Stimulated activated naive CD8-positive, alpha-beta T cell treated with anti-CD3 and anti-CD28 coated beads, Interleukin-15, amount 100 ng/mL, for 72 hours (primary cell): ENCODE data around the gene C1QTNF5.

Experiments
- ATAC-seq: fragments of 150-1000 bp; cut with Tn5 transposase; 2 replicates; pipeline ENCODE4 v1.10.0; 2021; ENCODE audit warnings: mild to moderate bottlenecking, moderate library complexity
- DNase-seq, 2 donors: peaks; one replicate each; pipeline ENCODE4 v3.0.0; 2021 to 2022
- H3K27ac Mint-ChIP-seq, 2 donors: one replicate each; pipeline ENCODE4 v1.8.0; 2022; ENCODE audit warnings: mild to moderate bottlenecking in 2 of 2, mixed read lengths in 2 of 2, moderate library complexity in 2 of 2
- H3K27me3 Mint-ChIP-seq: one replicate; pipeline ENCODE4 v1.8.0; 2022; ENCODE audit warnings: mixed read lengths
- H3K4me1 Mint-ChIP-seq: one replicate; pipeline ENCODE4 v1.8.0; 2022; ENCODE audit warnings: mild to moderate bottlenecking, mixed read lengths
- H3K4me3 Mint-ChIP-seq, 2 donors: one replicate each; pipeline ENCODE4 v1.8.0; 2022; ENCODE audit warnings: mild to moderate bottlenecking in 2 of 2, mixed read lengths in 2 of 2, moderate library complexity in 1 of 2
- H3K9me3 Mint-ChIP-seq, 2 donors: one replicate each; pipeline ENCODE4 v1.8.0; 2022; ENCODE audit warnings: mixed read lengths in 2 of 2

Gene C1QTNF5

DNA sequence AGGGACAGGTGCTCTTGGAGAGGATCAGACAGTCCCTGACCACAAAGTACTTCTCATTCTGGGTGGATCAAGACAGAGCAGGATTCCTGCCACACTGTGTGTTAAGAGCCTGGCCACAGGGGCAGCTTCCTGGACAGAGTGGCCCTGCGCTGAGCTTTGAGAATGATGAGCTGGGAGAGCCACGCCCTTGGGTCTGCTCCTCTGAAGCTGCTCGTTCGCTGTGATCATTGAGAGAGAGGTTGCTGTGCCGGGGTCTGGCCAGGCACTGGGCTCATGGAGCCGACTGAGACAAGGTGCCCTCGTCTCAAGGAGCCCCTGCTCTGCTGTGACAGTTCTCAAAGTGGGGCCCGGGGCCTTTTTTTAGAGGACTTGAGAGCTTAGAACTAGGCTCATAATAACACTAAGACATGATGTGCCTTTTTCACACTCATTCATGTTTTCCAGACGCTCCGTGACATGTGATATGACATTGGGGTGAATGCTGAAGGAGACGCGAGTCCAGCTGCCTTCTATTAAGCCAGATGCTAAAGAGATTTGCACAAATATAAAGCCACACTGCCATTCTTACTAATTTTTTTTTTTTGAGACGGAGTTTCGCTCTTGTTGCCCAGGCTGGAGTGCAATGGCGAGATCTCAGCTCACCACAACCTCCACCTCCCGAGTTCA lies 7.4 kb upstream of the C1QTNF5 start:
- no peak overlapping the region for H3K27ac Mint-ChIP-seq
- peaks cover 7% of the 10 kb centered on the region for H3K4me1 Mint-ChIP-seq
- H3K4me3 Mint-ChIP-seq = no peak overlapping the region
- no peak for ATAC-seq
- H3K27me3 Mint-ChIP-seq = peaks cover 68% of the 10 kb centered on the region
- DNase-seq = no peak
- H3K9me3 Mint-ChIP-seq = no peaks in the 10 kb centered on the region

DNA sequence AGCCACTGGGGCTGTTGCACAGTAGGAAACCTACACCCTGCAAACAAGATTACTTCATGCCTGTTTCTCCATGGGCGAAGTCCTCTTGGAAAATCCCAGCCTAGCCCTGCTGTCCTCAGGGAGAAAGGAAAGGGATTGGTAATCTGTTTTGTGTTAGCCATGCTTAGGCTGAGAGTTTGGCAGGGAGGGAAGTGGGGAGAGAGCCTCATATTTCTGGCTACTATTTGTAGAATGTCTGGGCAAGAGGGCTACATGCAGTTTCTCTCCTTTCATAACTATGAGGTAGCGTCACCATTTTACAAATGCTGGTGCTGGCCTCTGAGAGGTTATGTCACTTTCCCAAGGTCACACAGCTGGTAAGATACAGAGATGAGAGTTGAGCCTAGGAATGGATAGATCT lies 6.6 kb upstream of the C1QTNF5 start:
- Mint-ChIP-seq H3K9me3 (no peaks in the 10 kb centered on the region), H3K4me3 (no peak overlapping the region), H3K4me1 (peaks cover 7% of the 10 kb centered on the region), H3K27me3 (peaks cover 68% of the 10 kb centered on the region), H3K27ac (no peak overlapping the region)
- DNase-seq (no peak), ATAC-seq (no peak)

- H3K4me3 Mint-ChIP-seq = no peak within 1 kb of the TSS
- ATAC-seq (no peak), DNase-seq (no peak)
- H3K9me3 Mint-ChIP-seq = no peaks in the 10 kb centered on the region
- peaks cover 68% of the 10 kb centered on the region for H3K27me3 Mint-ChIP-seq
- H3K27ac Mint-ChIP-seq = no peak within 1 kb of the TSS
- peaks cover 10% of the 10 kb centered on the region for H3K4me1 Mint-ChIP-seq
Measured at GRCh38 chr11:119346605-119347004, 5.9 kb upstream of the C1QTNF5 start, which contains the start of gene MFRP. Gene MFRP (minus strand): TSS chr11:119346705. CDS start chr11:119346513, 192 bp downstream.

GRCh38 chr11:119345685-119346084 lies 5.0 kb upstream of the C1QTNF5 start:
- no peak overlapping the region for H3K27ac Mint-ChIP-seq
- peaks cover 68% of the 10 kb centered on the region for H3K27me3 Mint-ChIP-seq
- ATAC-seq (no peak), DNase-seq (no peak)
- no peaks in the 10 kb centered on the region for H3K9me3 Mint-ChIP-seq
- H3K4me3 Mint-ChIP-seq = no peak overlapping the region
- peaks cover 19% of the 10 kb centered on the region for H3K4me1 Mint-ChIP-seq

GRCh38 chr11:119344291-119345010 lies 3.8 kb upstream of the C1QTNF5 start:
- no peak for DNase-seq
- Mint-ChIP-seq H3K9me3 (no peaks in the 10 kb centered on the region), H3K4me1 (peaks cover 15% of the 10 kb centered on the region), H3K27ac (no peak overlapping the region), H3K27me3 (peaks cover 74% of the 10 kb centered on the region), H3K4me3 (no peak overlapping the region)
- no peak for ATAC-seq

GRCh38 chr11:119343726-119344125 lies 3.0 kb upstream of the C1QTNF5 start:
- H3K4me1 Mint-ChIP-seq = peaks cover 22% of the 10 kb centered on the region
- H3K27ac Mint-ChIP-seq = no peak overlapping the region
- peaks cover 81% of the 10 kb centered on the region for H3K27me3 Mint-ChIP-seq
- H3K9me3 Mint-ChIP-seq = no peaks in the 10 kb centered on the region
- no peak overlapping the region for H3K4me3 Mint-ChIP-seq
- DNase-seq = no peak
- ATAC-seq = no peak

DNA sequence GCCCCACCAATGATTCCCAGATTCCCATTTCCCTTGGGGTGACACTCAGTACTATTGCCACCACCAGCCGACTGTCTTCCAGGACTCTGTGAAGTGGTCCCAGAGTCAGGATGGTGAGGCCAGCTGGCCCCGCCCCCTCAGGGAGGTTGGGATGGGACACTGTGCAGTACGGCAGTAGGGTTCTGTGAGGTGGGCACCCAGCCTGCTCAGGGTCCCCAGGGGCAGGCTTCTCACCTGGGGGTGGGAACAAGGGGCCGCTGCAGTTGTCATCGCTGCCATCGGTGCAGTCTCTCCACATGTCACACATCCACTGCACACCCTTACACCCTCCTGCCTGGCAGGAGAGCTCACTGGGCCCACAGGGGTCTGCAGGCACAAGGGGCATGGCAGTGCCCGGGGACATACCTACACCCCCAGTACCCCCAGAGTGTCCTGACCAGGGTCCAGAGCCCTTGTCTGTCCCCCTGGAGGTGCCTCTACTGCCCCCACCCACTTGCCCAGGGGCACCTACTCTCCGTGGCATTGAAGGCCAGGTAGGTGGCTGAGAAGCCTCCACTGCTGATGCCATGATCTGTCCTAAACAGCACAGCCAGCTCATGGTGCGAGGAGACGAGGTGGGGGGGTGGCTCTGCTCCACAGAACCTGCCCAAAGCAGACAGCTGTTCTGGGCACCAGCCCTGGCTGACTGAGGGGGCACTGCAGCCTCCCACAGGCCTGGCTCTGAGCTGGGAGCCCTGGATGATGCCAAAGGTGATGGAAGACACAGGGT lies 1.9 kb upstream of the C1QTNF5 start:
- ATAC-seq = no peak
- no peaks in the 10 kb centered on the region for H3K9me3 Mint-ChIP-seq
- peaks cover 83% of the 10 kb centered on the region for H3K27me3 Mint-ChIP-seq
- H3K4me3 Mint-ChIP-seq = no peak overlapping the region
- peaks cover 34% of the 10 kb centered on the region for H3K4me1 Mint-ChIP-seq
- no peak for DNase-seq
- no peak overlapping the region for H3K27ac Mint-ChIP-seq

DNA sequence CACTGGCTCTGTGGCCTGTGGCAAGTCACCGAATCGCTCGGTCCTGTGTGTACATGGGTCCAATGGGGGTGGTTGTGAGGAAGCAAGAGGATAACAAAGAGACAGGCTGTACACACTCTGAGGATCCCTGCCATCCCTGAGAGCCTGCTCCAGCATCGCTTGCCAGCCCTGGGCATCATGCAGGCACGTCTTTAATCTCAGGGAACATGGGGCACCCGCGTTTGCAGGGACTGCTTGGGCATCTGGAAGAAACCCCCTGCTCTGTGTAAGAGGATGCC lies 1.3 kb upstream of the C1QTNF5 start:
- no peak overlapping the region for H3K4me3 Mint-ChIP-seq
- H3K27ac Mint-ChIP-seq = peak overlapping the region in 1 of 2 donors; percentile 71
- H3K27me3 Mint-ChIP-seq = peaks cover 77% of the 10 kb centered on the region
- peaks cover 40% of the 10 kb centered on the region for H3K4me1 Mint-ChIP-seq
- ATAC-seq = no peak
- H3K9me3 Mint-ChIP-seq = no peaks in the 10 kb centered on the region
- no peak for DNase-seq

DNA sequence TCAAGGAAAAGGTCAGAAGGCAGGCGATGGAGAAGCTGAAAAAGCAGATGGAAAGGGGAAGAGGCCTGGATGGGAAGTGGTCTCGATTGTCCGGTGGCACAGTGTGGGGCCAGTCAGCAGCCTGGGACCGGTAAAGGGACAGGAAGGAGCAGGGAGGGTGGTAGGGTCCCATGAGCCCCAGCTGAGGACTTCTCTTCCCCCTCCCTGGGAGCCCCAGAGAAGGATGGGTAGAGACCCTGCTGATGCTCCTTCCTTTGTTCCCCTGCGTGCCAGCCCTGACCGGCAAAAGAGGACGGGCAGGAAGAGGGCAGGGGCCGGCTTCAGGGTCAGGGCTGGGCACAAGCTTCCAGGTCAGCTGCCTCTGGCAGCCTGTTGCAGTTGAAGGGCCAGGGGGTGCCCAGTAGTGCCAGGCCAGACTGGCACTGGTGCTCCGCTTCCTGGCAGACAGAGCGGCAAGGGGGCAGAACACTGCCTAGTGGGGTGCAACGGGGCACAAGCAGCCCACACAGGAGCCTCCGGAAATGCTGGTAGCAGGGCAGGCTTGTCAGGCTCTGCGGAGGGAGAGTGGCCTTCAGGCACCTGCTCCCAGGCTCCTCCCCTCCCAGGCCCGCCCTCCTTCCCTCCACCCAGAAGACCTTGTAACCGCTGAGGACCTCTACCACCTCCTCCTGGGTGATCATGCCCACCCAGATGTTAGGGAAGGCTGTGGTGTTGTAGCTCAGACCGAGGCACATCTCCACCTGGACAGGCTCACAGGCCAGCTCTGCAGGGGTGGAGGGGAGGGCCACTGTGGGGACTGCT lies 739 bp upstream of the C1QTNF5 start:
- H3K9me3 Mint-ChIP-seq = no peaks in the 10 kb centered on the region
- no peak overlapping the region for H3K4me3 Mint-ChIP-seq
- DNase-seq (no peak), ATAC-seq (no peak)
- H3K27me3 Mint-ChIP-seq = peaks cover 72% of the 10 kb centered on the region
- peak overlapping the region in 1 of 2 donors; percentile 71 for H3K27ac Mint-ChIP-seq
- peaks cover 45% of the 10 kb centered on the region for H3K4me1 Mint-ChIP-seq

GRCh38 chr11:119339589-119340334 lies 921 bp downstream of the C1QTNF5 start:
- no peak for DNase-seq
- Mint-ChIP-seq H3K27ac (no peak overlapping the region), H3K4me1 (peaks cover 61% of the 10 kb centered on the region), H3K9me3 (no peaks in the 10 kb centered on the region), H3K27me3 (peaks cover 59% of the 10 kb centered on the region), H3K4me3 (peak overlapping the region; percentile 20 to 66)
- peak; percentile 22 for ATAC-seq

DNA sequence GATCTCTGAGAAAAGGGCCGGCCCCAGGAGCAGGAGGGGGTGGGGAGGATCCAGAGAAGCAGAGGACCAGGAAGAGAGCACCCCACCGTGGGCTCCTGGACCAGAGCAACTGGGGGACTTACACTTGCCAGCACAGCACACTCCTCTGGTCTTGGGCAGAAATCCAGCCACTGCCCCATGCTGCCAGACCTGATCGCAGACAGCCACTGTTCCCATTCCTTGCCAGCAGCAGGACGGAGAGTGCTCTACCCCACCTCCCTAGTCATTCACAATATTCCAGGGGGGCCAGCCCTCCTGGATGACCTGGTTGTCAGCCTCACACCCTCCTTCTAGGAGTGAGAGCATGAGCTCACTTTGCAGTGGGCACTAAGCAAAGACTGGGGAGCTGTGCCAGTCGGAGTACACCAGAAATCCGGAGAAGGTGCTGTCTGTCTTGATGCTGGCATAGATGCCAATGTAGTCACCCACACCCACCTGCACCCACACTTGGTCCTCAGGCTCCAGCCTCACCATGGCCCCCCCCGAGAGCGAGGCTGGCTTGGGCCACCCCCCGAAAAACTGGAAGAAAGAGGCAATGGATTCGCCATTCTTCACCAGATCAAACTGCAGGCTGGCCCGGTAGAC lies 1.6 kb downstream of the C1QTNF5 start:
- H3K9me3 Mint-ChIP-seq = no peaks in the 10 kb centered on the region
- peaks cover 53% of the 10 kb centered on the region for H3K27me3 Mint-ChIP-seq
- peak overlapping the region; percentile 20 to 66 for H3K4me3 Mint-ChIP-seq
- DNase-seq (no peak), ATAC-seq (no peak)
- peaks cover 61% of the 10 kb centered on the region for H3K4me1 Mint-ChIP-seq
- no peak overlapping the region for H3K27ac Mint-ChIP-seq

DNA sequence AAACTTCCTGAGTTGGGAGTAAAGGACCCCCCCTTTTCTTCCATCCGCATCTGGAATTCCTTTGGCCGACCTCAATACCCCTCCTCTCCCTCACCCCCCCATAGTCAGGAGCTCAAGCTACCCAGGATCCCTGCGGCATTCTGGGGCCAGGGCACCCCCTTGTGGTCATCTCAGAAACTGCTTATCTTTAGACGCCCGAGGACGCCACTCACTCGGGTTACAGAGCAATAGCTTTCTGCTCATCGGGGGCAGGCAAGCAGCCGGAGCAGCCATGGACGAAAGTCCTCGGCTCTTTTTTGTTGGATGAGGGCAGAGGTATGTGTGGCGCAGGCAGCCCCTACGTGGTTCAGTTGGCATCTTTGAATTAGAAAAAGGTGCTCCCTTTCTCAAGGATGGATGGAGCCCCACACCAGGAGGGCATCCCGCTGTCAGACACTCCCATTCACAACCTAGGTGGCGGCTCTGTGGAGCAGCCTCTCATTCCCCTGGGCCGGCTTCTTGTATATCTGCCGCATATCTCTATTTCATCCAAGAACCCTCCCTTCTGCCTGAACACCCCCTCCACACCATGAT lies 2.3 kb downstream of the C1QTNF5 start:
- Mint-ChIP-seq H3K4me3 (peak overlapping the region in 1 of 2 donors; percentile 61), H3K4me1 (peaks cover 66% of the 10 kb centered on the region), H3K27me3 (peaks cover 47% of the 10 kb centered on the region), H3K27ac (no peak overlapping the region), H3K9me3 (no peaks in the 10 kb centered on the region)
- ATAC-seq = peak; percentile 42
- DNase-seq = peak; percentile 72

GRCh38 chr11:119337581-119338317 lies 2.9 kb downstream of the C1QTNF5 start:
- DNase-seq (no peak), ATAC-seq (no peak)
- Mint-ChIP-seq H3K27me3 (peaks cover 40% of the 10 kb centered on the region), H3K4me1 (peaks cover 73% of the 10 kb centered on the region), H3K27ac (no peak overlapping the region), H3K9me3 (no peaks in the 10 kb centered on the region), H3K4me3 (no peak overlapping the region)
